ENCODE data around the gene ANAPC5.
"Not testable (repeated sequence)": the region's sequence is repeated elsewhere in the genome, so short reads cannot be mapped to it uniquely, and the experiment has no call there.

Gene ANAPC5

DNA sequence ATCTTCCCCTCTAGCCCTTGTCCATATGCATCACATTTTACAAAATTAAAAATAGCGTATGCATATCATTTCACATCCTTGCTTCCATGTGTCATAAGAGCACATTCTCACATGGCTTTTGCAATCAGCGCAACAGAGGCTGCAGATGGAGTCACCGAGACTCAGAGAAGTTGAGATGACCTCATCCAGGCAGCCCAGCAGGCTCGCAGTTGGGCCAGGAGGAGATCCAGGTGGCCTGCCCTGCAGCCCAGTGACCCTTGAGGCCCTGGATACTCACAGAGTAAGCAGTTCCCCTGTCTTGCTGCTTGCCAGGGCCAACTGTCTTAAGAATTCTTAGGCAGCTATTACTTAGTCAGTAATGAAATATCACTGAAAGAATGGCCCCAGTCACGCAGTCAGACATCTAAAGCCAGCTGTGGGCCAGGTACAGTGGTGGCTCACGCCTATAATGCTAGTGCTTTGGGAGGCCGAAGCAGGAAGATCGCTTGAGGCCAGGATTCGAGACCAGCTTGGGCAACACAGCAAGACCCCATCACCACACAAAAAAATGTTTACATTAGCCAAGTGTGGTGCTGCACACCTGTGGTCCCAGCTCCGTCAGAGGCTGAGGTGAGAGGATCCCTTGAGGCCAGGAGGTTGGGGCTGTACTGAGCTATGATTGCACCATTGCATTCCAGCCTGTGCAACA, 64.8 kb downstream of the ANAPC5 start:
- no peak overlapping the region for H3K4me3 ChIP-seq
- DNase-seq, result no peak
- TF ChIP-seq, protein P1, sequence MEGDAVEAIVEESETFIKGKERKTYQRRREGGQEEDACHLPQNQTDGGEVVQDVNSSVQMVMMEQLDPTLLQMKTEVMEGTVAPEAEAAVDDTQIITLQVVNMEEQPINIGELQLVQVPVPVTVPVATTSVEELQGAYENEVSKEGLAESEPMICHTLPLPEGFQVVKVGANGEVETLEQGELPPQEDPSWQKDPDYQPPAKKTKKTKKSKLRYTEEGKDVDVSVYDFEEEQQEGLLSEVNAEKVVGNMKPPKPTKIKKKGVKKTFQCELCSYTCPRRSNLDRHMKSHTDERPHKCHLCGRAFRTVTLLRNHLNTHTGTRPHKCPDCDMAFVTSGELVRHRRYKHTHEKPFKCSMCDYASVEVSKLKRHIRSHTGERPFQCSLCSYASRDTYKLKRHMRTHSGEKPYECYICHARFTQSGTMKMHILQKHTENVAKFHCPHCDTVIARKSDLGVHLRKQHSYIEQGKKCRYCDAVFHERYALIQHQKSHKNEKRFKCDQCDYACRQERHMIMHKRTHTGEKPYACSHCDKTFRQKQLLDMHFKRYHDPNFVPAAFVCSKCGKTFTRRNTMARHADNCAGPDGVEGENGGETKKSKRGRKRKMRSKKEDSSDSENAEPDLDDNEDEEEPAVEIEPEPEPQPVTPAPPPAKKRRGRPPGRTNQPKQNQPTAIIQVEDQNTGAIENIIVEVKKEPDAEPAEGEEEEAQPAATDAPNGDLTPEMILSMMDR (IDR thresholded peaks at IDR 0.05), result no peak
- intact Hi-C loops (cut with DNase I; ENCODE audit: low total_unique reads), result no loop called here
- peaks cover 0 to 6% (median 0%) of the 10 kb centered on the region in 3 donors for H3K36me3 ChIP-seq
- H3K4me1 ChIP-seq, result peaks cover 0 to 42% (median 14%) of the 10 kb centered on the region in 4 donors
- no peak overlapping the region for H3K27ac ChIP-seq
- H3K9me3 ChIP-seq, result no peaks in the 10 kb centered on the region
- no peaks in the 10 kb centered on the region for H3K27me3 ChIP-seq

DNA sequence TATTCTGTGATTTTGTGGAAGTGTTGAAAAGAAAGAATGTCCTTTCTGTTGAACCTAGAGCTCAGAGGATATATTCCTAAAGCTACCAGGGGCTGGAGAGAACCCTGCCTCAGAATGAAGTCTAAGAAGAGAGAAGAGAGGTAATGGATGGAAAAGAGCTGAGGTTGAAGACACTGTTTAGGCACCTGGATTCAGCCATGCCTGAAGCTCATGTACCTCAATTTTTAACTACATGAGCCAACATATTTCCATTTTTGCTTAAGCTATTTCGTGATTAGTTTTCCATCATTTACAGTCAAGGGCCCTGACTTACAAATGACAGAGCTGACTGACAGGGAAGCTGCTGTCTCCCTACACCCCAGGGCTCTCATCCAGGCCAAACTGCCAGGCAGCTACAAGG, 66.4 kb downstream of the ANAPC5 start:
- no peak overlapping the region for H3K27ac ChIP-seq
- H3K4me1 ChIP-seq, result peaks cover 0 to 42% (median 14%) of the 10 kb centered on the region in 4 donors
- H3K27me3 ChIP-seq, result no peaks in the 10 kb centered on the region
- intact Hi-C loops (cut with DNase I; ENCODE audit: low total_unique reads), result no loop called here
- H3K36me3 ChIP-seq, result no peaks in the 10 kb centered on the region
- TF ChIP-seq, protein P1 (IDR thresholded peaks at IDR 0.05), result no peak
- H3K4me3 ChIP-seq, result no peak overlapping the region
- H3K9me3 ChIP-seq, result no peaks in the 10 kb centered on the region
- no peak for DNase-seq

DNA sequence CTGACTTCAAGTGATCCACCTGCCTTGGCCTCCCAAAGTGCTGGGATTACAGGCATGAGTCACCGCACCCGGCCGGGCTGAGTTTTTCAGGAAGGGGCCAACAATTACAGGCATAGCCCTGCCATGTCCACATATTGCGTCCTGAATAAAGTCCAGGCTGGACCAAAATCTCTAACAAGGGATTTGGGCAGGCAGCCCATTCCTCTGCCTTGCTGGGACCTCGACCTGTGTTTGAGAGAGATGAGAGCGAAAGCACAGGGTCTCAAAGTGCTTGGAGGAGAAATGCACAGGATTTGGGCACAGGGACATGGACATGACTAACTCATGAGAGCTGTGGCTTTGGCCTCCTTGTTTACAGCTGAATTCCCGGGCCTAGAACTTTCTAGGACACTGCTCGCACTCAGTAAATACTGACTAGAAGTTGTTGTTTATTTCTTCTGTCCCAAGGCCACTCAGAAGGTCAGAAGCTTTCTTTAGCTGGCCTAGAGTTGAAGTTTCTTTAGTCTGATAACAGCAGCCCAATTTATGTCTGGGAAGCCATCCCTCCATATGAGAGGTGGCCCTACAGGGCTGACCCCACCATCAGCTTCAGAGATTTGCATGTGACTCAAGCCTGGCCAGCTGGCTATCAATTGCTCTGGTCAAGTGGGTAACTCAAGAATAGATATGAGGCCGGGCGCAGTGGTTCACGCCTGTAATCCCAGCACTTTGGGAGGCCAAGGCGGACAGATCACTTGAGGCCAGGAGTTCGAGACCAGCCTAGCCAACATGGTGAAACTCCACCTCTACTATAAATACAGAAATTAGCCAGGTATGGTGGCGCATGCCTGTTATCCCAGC, 67.4 kb downstream of the ANAPC5 start:
- Histone ChIP-seq H3K4me3 (no peak overlapping the region), H3K36me3 (no peaks in the 10 kb centered on the region), H3K27ac (peak overlapping the region; percentile 30 to 42), H3K9me3 (no peaks in the 10 kb centered on the region), H3K27me3 (no peaks in the 10 kb centered on the region), H3K4me1 (peaks cover 0 to 36% (median 14%) of the 10 kb centered on the region in 4 donors)
- intact Hi-C loops (cut with DNase I; ENCODE audit: low total_unique reads), result no loop called here
- DNase-seq, result peak; percentile 63 to 79
- TF ChIP-seq, protein P1 (IDR thresholded peaks at IDR 0.05), result no peak

DNA sequence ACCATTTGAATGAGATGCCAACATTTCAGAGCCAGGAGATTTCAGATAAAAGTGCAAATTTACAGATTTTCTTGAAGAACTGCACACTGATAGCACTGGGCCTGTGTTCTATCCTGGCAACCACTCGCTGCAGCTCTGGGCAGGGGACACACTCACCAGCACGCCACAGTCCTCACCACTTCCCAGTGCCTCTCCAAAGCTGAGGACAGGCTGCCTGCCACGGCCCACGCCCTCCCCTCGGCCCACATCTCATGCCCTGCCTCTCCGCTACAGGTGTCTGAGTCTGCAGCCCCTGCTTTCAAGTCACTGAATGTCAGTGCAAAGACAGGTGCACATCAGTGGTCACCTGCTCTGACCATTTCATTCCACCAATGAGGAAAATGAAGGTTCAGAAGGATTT, 68.4 kb downstream of the ANAPC5 start:
- Histone ChIP-seq H3K4me3 (no peak overlapping the region), H3K9me3 (no peaks in the 10 kb centered on the region), H3K27me3 (no peaks in the 10 kb centered on the region), H3K4me1 (peaks cover 0 to 36% (median 10%) of the 10 kb centered on the region in 4 donors), H3K27ac (no peak overlapping the region), H3K36me3 (peaks cover 0 to 3% (median 0%) of the 10 kb centered on the region in 3 donors)
- DNase-seq, result no peak
- TF ChIP-seq, protein P1 (IDR thresholded peaks at IDR 0.05), result no peak
- intact Hi-C loops (cut with DNase I; ENCODE audit: low total_unique reads), result no loop called here

DNA sequence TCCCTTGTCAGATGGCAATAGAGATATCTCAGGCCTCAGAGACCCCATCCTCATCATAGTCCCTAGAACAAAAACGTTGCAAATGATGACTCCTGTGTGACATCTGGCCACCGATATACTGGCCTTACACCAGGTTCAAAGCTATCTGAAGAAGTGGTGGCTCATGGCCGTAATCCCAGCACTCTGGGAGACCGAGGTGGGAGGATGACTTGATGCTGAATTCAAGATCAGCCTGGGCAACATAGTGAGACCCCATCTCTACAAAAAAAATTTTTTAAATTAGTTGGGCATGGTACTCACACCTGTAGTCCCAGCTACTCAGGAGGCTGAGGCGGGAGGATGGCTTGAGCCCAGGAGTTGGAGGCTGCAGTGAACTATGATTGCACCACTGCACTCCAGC, 68.8 kb downstream of the ANAPC5 start:
- Histone ChIP-seq H3K9me3 (no peaks in the 10 kb centered on the region), H3K4me1 (peaks cover 0 to 33% (median 7%) of the 10 kb centered on the region in 4 donors), H3K4me3 (no peak overlapping the region), H3K27ac (no peak overlapping the region), H3K27me3 (no peaks in the 10 kb centered on the region), H3K36me3 (peaks cover 0 to 4% (median 0%) of the 10 kb centered on the region in 3 donors)
- TF ChIP-seq, protein P1 (IDR thresholded peaks at IDR 0.05), result no peak
- intact Hi-C loops (cut with DNase I; ENCODE audit: low total_unique reads), result no loop called here
- no peak for DNase-seq

DNA sequence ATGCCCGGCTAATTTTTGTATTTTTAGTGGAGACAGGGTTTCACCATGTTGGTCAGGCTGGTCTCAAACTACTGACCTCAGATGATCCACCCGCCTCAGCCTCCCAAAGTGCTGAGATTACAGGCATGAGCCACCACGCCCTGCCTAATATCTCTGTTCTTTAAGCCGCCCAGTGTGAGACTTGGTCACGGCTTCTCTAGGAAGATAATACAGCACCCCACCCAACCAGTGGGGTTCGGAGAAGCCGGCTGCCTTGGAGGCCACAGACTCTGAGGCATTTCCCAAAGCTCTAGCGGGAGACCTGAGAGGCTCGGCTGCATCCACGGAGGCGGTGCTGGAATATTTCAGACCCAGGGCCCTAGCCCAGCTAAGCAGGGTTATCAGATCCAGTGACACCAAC, 69.3 kb downstream of the ANAPC5 start:
- intact Hi-C loops (cut with DNase I; ENCODE audit: low total_unique reads); H3K36me3 ChIP-seq; H3K27me3 ChIP-seq; H3K9me3 ChIP-seq; H3K27ac ChIP-seq; DNase-seq; H3K4me3 ChIP-seq: not testable (repeated sequence)
- peaks cover 0 to 28% (median 6%) of the 10 kb centered on the region in 4 donors for H3K4me1 ChIP-seq

All from tibial artery (tissue), 4 donors.